HFFc6 (cell line): ENCODE results near the gene PTRH1. TPM values are rescaled to one million over a fixed set of nuclear protein-coding genes. Genes with fewer than 3 reads are reported as not detected.

Experiments used
- DNase-seq: peaks from one replicate; pipeline ENCODE4 v3.0.0-alpha.2; 2018
- H3K27ac Mint-ChIP-seq: 2 replicates; pipeline ENCODE4 v1.8.0; 2020; ENCODE audit warnings: mild to moderate bottlenecking, mixed read lengths
- H3K27me3 Mint-ChIP-seq: 2 replicates; pipeline ENCODE4 v1.8.0; 2021; ENCODE audit warnings: mild to moderate bottlenecking, moderate library complexity, mixed read lengths; ENCODE audit not compliant: insufficient read depth
- H3K36me3 Mint-ChIP-seq: 2 replicates; pipeline ENCODE4 v1.8.0; 2021; ENCODE audit warnings: low read depth, mixed read lengths
- H3K4me1 Mint-ChIP-seq: 2 replicates; pipeline ENCODE4 v1.8.0; 2020; ENCODE audit warnings: low read depth, mixed read lengths
- H3K4me3 Mint-ChIP-seq: 2 replicates; pipeline ENCODE4 v1.8.0; 2020; ENCODE audit warnings: mild to moderate bottlenecking, moderate library complexity, mixed read lengths
- H3K9me3 Mint-ChIP-seq: 2 replicates; pipeline ENCODE4 v1.8.0; 2020; ENCODE audit warnings: mild to moderate bottlenecking, mixed read lengths
- CTCF ChIP-seq: fragments of 200-600 bp; sonication (generic); IDR thresholded peaks from 2 replicates; pipeline ENCODE4 v1.5.0; 2021; ENCODE audit warnings: antibody characterized with exemption, mild to moderate bottlenecking
- total RNA-seq, 6 experiments: library from RNA; stranded (reverse); fragmentation: NEBNext Ultra II Directional; extraction: Animal tissue kit (Norgen Biotek cat#: 25700); gene quantifications; 2 replicates in 1 of 6; 3 replicates in 5 of 6; pipeline ENCODE4 v1.2.3, GENCODE V29; 2021

The PTRH1 gene
- total RNA-seq, 6 experiments from 2014 or later: 21.0 to 22.1 (median 21.5) TPM

- H3K9me3 Mint-ChIP-seq: no peaks in the 10 kb centered on the region
- H3K4me1 Mint-ChIP-seq: peaks cover 35% of the 10 kb centered on the region
- no peak for TF ChIP-seq CTCF
- no peaks in the 10 kb centered on the region; the same call in none of the 2 replicates for H3K27me3 Mint-ChIP-seq
- H3K4me3 Mint-ChIP-seq: no peak overlapping the region
- DNase-seq: no peak
- H3K36me3 Mint-ChIP-seq: peaks cover 5% of the 10 kb centered on the region; the same call in 1 of the 2 replicates
- H3K27ac Mint-ChIP-seq: no peak overlapping the region; the same call in 1 of the 2 replicates
Measured at GRCh38 chr9:127698386-127698785, 17.1 kb downstream of the PTRH1 start.

DNA sequence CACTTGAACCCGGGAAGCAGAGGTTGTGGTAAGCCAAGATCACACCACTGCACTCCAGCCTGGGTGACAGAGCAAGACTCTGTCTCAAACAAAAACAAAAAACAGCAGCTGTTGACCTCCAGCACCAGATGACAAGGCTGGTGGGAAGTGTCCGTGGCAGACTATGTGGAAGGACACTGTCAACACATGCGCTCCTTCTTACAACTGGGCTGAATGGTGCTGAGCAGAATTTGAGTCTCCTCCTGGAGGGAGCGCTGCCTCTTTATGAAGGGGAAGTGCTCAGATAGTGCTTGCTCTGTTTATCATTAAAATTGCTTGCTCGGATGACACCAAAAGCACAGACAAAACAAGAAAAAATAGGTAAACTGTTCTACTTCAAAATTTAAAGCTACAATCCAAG, 17.9 kb downstream of the PTRH1 start:
- peaks cover 35% of the 10 kb centered on the region for H3K4me1 Mint-ChIP-seq
- H3K4me3 Mint-ChIP-seq: no peak overlapping the region
- no peaks in the 10 kb centered on the region; the same call in 1 of the 2 replicates for H3K27me3 Mint-ChIP-seq
- H3K27ac Mint-ChIP-seq: no peak overlapping the region
- no peak for TF ChIP-seq CTCF
- no peaks in the 10 kb centered on the region for H3K9me3 Mint-ChIP-seq
- H3K36me3 Mint-ChIP-seq: peaks cover 7% of the 10 kb centered on the region; the same call in 1 of the 2 replicates
- DNase-seq: no peak

DNA sequence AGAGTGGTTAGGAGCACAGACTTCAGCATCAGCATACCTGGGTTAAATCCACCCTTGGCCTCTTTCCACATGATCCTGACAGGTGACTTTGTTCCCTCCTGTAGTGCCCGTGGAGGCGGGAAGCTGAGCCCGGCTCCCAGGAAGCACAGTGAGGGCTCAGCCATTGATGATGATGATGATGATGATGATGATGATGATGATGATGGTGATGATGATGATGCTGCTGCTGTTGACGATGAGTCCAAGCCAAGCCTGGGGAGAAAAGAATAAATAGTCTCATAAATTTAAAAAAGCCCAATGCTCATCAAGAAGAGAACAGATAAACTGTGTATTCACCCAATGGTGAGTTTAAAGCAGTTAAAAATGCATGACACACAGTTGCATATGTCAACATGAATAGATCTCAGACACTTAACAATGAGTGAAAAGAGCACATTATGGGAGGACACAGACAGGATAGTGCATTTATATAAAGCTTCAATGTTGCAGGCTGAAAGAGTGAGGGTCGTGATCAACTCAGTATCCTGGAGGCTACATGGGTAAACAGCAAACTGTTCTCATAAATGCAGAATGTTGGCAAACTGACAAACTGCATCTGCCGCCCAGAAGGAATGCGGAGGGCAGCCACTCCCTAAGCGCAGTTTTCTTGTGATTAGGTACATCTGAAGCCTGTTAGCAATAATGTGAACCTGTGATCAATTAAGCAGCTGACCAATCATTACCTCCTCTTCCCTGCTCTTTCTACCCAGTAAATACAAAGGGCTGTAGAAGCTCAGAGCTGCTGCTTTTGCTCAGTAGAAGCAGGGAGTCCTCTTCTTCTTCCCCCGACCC, 20.4 kb downstream of the PTRH1 start:
- peak overlapping the region; percentile 70 for H3K27ac Mint-ChIP-seq
- TF ChIP-seq CTCF: no peak
- peak overlapping the region; percentile 66 for H3K4me3 Mint-ChIP-seq
- H3K36me3 Mint-ChIP-seq: peaks cover 20% of the 10 kb centered on the region
- DNase-seq: peak; percentile 34
- H3K27me3 Mint-ChIP-seq: no peaks in the 10 kb centered on the region; the same call in 1 of the 2 replicates
- H3K9me3 Mint-ChIP-seq: no peaks in the 10 kb centered on the region
- peaks cover 32% of the 10 kb centered on the region for H3K4me1 Mint-ChIP-seq

GRCh38 chr9:127693697-127694096, 21.8 kb downstream of the PTRH1 start:
- Mint-ChIP-seq H3K4me1 (peaks cover 22% of the 10 kb centered on the region), H3K4me3 (no peak overlapping the region), H3K9me3 (no peaks in the 10 kb centered on the region), H3K27me3 (no peaks in the 10 kb centered on the region; the same call in 1 of the 2 replicates), H3K27ac (0 out of 2 replicates have a peak overlapping the region, but pooled peaks have one; percentile 14), H3K36me3 (peaks cover 26% of the 10 kb centered on the region)
- no peak for DNase-seq
- TF ChIP-seq CTCF: no peak

DNA sequence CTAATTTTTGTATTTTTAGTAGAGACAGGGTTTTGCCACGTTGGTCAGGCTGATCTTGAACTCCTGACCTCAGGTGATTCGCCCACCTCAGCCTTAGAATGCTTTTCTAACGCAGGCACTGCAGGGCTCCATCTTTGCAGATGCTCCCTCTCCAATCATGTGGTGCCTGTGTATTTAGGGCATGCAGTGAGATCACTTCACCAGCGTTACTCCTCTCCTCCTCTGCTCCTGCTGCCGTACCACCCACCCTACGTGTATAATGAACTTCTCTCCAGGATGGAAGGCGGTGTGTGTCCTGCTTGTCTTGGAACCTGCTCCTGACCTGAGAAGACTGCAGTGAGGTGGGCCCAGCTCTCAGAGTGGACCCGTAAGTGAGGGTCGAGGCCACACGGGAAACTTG, 22.3 kb downstream of the PTRH1 start:
- Mint-ChIP-seq H3K36me3 (peaks cover 27% of the 10 kb centered on the region), H3K27me3 (no peaks in the 10 kb centered on the region; the same call in 1 of the 2 replicates), H3K27ac (no peak overlapping the region), H3K4me1 (peaks cover 22% of the 10 kb centered on the region), H3K9me3 (no peaks in the 10 kb centered on the region), H3K4me3 (no peak overlapping the region)
- no peak for TF ChIP-seq CTCF
- DNase-seq: no peak
